HG03060 (cell line): Measurements from ENCODE around the gene BAD.

Source experiments
- ATAC-seq: cut with Tn5 transposase; IDR thresholded peaks from one replicate; pipeline ENCODE4 v1.9.1; 2021; ENCODE audit warnings: low read depth, moderate number of reproducible peaks; ENCODE audit not compliant: unreplicated experiment

Gene BAD

GRCh38 chr11:64281957-64282770 lies 2.3 kb downstream of the BAD start:
- no peak for ATAC-seq

- ATAC-seq = no peak
Observed at GRCh38 chr11:64278576-64279190, 5.8 kb downstream of the BAD start.

- ATAC-seq = no peak
Observed at GRCh38 chr11:64276653-64277431, 7.6 kb downstream of the BAD start.

DNA sequence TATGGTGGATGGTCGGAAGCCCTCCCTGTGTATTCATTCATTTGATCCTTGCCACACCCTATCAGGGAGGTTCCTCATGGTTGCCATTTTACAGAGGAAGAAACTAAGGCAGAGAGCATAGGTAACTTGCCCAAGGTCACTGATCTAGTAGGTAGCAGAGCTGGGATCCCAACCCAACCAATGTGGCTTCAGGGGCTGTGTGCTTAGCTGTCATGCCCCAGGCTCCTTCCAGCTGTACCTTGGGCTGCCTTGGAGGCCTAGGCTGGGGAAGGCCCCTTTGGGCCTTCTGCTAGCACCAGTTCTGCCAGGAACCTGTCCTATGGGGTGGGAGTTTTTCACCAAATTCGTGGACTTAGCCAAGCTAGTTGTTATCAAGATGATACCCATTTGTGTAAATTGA lies 8.6 kb downstream of the BAD start:
- ATAC-seq = no peak

GRCh38 chr11:64275031-64275800 lies 9.2 kb downstream of the BAD start:
- ATAC-seq = no peak

DNA sequence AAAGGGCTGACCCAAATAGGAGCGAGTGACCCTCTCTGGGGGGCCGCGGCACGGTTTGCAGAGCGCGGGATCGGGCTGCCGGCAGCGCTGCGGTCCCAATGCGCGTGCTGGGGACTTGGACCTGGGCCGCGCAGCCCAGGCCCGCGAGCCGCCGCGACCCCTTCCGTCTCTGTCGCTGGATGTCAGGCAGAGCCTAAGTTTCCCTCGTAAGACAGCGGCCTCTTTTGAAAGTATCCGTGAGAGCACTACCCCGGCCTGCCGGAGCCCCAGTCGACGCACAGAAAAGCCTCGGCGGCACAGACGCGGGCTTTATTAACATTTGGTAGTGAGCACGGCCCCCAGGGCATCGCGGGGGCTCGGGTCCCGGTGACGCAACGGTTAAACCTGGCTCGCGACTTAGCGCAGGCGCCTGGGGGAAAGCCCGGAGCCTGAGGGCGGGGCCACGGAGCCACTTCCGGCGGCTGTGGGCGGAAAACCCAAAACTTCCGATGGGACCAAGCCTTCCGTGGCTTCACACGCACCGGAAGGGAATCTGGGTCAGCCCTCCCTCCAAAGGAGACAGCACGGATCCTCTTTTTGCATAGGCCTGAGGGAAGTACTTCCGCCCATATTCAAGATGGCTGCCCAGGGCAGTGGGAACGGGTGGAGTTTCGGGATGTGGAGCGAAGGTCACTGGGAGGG lies 14.8 kb downstream of the BAD start:
- peak; percentile 71 for ATAC-seq

DNA sequence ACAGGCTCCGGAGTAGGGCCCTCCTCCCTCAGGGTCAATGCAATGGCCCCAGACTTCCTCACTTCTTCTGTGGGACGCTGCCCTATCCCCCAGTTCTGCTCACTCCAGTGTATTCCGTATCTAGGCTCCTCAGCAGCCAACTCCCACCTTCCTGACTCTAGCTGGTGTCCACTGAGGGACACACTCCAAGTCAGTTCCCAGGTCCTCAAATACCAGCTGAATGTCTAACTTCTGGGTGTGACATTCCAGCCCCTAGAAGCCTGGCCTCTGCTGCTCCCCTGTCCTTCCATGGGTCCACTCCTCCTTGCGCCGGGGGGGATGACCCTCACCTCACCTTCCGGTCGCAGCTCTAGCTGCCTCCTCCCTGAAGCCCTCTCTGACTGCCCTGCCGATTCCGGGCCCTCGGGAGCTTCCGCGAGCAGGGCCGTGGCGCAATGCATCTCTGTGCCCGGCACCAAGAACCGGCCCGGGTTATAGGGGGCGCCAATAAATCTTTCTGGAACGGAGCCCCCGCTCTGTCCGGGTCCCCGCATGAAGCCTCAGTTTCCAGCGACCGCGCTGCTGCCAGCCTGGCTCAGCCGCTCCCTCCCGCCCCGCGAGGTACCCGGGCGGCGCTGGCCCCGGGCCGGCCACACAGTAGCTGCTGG lies 15.4 kb downstream of the BAD start:
- no peak for ATAC-seq

DNA sequence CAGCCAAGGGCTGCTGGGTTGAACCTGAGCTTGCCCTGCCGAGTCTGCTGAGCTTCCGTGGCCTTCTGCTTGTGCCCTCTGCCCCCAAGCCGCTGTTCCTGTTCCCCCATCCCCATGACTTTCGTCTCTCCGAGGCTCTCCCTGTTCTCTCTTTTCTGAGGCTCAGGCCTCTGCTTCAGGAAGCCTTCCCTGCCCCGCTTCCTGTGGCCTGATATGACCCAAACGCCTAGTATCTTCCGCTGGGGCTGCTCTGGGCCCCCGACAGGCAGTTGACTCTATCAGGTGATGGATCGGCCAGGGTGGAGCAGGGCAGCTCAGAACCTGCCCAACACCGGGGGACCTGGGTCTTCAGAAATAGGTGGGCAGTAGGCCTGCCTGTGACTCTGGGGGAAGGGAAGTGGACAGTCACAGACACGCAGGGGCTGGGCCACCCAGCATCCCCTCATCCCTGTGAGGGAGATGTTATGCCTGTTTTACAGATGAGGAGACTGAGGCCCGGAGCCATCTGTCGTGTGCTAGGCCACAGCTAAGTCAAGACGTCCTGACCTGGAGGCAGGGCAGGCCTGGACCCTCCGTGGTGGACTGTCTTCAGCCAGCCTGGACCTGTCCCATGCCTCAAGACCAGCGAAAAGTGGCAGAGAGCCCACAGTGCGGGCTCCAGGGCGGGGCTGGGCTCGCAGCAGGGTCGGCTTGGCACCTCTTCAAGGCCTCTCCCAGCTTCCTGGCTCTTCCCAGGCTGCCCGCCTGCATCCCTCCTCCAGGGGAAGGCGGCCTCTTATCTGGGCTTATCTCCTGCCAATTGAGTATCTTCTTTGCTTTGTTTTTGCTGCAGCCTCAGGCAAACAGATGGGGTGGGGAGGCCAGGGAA lies 16.2 kb downstream of the BAD start:
- ATAC-seq = no peak

DNA sequence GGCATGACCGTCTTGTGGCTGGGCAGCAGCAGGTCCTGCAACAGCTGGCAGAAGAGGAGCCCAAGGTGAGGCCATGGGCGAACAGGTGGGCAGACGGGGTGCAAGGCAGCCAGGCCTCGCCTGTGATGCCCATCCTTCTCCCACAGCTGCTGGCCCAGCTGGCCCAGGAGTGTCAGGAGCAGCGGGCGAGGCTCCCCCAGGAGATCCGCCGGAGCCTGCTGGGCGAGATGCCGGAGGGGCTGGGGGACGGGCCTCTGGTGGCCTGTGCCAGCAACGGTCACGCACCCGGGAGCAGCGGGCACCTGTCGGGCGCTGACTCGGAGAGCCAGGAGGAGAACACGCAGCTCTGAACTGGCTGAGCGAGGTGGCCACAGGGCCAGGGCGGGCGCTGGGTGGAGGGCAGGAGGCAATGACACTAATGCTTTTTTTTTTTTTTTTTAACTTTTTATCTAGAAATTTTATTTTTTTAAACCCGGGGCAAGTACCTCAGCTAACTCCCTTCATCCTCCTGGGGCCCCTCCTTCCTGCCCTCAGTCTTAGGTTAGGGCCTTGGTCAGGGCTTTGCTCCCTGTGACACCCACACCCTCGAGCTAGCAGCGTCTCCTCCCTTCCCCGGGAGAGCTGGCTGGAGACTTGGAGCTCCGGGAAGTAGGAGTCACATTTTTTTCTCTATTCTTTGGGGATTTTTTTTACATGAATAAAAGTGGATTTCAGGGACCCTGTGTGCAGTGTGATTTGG lies 17.1 kb downstream of the BAD start:
- no peak for ATAC-seq

DNA sequence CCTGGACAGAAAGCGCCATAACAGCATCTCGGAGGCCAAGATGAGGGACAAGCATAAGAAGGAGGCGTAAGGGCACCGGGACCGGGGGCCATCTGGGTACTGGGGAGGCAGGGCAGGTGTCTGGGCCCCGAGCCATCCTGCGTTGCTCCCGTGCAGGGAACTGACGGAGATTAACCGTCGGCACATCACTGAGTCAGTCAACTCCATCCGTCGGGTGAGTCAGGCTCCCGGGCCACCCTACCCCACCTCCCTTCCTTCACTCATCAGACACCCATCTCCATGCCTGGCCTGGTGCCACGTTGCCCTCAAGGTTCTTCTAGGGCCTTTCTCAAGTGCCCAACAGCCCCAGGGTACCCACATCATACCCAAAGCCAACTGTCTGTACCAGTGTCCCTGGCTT lies 18.1 kb downstream of the BAD start:
- no peak for ATAC-seq

GRCh38 chr11:64265176-64266160 lies 19.0 kb downstream of the BAD start:
- ATAC-seq = no peak

- ATAC-seq = no peak
Observed at GRCh38 chr11:64264371-64264852, 20.1 kb downstream of the BAD start.

- no peak for ATAC-seq
Observed at GRCh38 chr11:64263947-64264317, 20.5 kb downstream of the BAD start.

DNA sequence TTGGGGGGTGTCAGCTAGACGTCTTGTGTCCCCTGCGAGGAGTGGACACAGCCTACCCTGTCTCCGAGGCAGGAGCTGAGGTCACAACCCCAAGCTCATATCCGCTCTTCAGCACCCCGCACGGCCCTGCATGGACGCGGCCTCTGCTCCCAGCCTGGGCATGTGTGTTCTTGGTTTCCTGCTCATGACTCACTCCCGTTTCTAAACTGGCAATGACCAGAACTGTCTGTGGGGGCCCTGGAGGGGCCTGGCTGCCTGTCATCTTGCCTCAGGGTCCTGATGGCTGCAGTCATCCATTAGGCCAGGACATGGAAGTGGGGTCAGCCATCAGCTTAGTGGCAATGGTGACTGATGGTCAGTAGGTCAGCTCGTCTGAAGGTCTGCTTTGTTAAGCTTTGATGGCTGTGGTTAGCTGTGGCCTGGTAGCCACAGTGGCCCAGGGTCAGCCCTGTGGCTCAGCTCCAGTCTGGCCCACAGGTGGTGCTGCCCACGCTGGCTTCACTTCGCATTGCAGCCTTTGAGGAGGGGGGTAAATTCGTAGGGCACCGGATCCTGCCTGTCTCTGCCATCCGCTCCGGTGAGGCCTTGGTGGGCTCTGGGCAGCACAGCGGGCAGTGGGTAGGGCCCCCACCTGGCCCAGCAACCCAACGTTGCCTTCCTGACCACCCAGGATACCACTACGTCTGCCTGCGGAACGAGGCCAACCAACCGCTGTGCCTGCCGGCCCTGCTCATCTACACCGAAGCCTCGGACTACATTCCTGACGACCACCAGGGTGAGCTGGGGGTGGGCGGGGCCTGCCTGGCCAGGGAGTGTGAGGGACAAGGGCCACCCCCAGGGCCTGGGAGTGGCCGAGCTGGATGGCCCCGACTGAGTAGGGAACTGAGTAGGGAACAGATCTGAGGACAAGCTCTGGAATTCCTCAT lies 21.2 kb downstream of the BAD start:
- no peak for ATAC-seq

DNA sequence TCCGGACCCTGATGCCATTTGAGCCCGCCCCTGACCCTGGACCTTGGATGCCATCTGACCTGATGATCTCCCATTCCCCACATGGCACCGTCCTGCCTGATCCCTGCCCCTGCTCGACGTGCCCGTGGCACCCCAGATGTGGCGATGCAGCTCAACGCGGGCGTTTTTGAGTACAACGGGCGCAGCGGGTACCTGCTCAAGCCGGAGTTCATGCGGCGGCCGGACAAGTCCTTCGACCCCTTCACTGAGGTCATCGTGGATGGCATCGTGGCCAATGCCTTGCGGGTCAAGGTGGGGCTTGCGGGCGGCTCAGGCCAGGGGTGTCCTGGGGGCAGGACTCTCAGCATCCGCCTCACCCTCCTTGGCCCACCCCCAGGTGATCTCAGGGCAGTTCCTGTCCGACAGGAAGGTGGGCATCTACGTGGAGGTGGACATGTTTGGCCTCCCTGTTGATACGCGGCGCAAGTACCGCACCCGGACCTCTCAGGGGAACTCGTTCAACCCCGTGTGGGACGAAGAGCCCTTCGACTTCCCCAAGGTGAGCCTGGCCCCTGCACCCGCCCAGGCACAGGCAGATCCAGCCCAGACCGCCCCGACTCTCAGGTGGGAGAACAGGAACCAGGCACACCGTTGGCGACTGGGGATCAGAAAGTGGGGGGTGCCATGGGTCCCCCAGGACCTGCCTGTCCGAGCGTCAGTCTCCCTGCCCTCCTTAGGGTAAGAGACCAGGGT lies 22.0 kb downstream of the BAD start:
- no peak for ATAC-seq
